NCI-H128 (cell line): ENCODE results near the gene ATM.
"Not testable (repeated sequence)": the region's sequence is repeated elsewhere in the genome, so short reads cannot be mapped to it uniquely, and the experiment has no call there.

Experiments used
- DNase-seq: peaks from one replicate; lab custom pipeline; 2025; ENCODE audit not compliant: unreplicated experiment; lab: John Stamatoyannopoulos, UW

ATM gene

DNA sequence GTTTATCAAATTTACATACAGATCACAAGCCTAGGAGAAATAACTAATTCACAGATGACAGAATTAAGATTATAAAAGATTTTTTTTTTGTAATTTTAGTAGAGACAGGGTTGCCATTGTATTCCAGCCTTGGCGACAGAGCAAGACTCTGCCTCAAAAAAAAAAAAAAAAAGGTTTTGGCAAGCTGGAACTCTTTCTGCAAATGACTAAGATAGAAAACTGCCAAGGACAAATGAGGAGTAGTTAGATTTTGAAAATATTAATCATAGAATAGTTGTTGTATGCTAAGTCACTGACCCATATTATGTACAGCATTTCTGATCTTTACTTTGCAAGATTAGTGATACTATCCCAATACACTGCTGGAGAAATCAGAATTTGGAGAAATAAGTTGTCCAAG lies 145.3 kb downstream of the ATM start:
- no peak for DNase-seq

DNA sequence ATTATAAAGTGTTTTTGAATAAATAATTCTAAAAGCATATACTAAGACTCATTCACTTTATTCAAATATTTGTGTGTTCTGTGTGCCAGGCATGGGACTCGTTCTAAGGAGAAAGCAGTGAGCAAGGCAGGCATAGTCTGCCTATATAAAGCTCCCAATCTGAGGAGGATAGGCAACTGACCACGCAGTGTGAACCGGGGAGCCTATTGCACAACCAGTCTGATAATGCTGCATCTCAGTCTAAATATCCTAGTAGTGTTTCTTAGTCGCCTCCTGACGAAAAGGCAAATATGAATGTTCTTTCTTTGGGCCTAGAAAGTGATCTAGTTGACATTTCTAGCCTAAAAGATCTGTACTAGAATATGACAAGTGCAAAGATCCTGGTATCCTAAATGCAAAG lies 146.2 kb downstream of the ATM start:
- DNase-seq = no peak

DNA sequence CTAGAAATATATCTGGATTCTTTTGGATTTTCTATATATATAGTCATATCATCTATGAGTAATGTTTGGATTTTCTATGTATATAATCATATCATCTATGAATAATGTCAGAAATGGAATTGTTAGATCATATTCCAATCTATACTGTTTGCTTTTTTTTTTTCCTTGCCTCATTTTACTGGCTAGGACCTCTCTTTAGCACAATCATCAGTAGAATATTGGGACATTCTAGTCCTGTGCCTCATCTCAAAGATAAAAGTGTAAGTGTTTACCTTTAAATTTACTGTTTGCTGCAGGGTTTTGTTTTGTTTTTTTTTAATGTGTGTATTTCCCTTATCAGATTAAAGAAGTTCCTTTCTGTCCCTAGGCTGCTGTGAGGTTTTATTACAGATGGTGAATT lies 147.4 kb downstream of the ATM start:
- DNase-seq = no peak

DNA sequence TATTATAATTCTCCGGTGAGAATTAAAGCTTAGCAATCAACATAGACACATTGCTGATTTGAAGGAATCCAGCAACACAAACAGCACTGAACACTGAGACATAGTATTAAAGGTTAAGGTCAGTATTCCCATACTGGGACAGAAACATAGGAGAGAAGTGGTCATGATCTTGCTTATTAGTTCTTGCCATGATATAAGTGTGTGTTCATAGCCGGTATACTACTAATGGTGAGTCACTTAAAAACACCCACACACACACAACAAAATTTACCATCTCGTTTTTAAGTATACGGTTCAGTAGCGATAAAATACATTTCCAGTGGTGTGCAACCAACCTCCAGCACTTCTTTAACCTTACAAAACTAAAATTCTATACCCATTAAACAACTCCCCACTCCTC lies 148.1 kb downstream of the ATM start:
- no peak for DNase-seq

DNA sequence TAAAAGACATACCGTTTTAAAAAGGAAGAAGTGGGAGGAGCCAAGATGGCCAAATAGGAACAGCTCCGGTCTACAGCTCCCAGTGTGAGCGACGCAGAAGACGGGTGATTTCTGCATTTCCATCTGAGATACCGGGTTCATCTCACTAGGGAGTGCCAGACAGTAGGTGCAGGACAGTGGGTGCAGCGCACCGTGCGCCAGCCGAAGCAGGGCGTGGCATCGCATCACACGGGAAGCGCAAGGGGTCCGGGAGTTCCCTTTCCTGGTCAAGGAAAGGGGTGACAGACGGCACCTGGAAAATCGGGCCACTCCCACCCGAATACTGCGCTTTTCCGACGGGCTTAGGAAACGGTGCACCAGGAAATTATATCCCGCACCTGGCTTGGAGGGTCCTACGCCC lies 150.6 kb downstream of the ATM start:
- not testable (repeated sequence) for DNase-seq

DNA sequence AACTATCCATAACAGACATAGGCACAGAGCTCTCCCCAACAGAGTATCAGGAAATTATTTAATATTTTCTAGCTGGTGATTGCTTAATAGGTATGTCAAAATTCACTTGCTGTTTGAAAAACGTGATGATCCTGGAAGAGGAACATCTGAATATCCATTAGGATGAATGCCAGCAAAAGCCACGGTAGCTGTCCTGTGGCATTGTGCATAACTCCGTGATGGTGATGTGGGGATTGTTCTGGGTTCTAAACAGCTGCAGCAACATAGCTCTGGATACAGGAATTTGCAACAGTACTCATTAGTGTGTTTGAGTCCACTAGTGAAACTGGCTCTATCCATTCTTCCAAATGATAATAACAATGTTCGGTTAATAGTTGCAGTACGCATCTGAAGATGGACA lies 165.7 kb downstream of the ATM start:
- no peak for DNase-seq

DNA sequence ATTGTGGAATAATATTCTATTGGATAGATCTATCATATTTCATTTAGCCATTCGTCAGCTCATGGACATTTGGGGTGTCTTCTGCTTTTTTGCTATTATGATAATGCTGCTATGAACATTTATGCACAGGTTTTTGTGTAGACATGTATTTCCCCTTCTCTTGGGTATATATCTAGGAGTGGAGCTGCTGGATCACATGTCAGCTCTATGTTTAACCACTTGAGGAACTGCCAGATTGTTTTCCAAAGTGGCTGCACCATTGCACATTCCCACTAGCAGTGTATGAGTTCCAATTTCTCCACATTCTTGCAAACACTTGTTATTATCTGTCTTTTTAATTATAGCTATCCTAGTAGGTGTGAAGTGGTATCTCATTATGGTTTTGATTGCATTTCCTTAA lies 169.5 kb downstream of the ATM start:
- DNase-seq = no peak

DNA sequence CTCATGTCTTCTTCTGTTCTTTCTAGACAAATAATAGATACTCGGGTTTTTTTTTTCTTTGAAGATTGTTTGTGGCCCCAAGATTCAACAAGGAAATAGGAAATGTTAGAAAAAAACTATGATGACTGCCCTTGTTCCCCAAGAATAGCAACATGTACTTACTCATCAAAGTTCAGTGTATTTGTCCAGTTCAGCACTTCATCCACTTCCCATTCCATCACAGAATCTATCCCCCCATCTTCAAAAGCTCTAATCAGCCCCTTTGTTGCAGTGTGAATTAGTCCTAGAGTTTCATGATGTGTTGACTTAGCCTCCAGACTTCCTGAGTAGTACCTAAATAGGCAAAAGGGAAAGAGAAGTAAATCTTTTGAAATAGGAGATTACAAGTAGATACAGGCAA lies 170.2 kb downstream of the ATM start:
- DNase-seq = no peak

DNA sequence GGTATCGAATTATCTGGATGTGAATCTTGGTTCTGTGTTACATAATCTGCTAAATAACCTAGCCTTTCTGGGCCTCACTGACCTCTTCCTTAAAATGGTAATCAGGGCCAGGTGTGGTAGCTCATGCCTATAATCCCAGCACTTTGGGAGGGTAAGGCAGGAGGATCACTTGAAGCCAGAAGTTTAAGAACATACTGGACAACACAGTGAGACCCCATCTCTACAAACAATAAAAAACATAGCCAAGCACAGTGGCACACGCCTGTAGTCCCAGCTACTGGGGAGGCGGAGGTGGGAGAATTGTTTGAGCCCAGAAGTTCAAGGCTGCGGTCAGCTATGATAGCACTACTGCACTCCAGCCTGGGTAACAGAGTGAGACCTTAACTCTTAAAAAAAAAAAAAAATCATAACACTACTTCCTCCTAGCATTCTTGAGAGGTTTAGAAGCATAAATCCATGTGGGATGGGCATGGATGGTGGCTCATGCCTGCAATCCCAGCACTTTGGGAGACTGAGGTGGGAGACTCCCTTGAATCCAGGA lies 171.9 kb downstream of the ATM start:
- no peak for DNase-seq

DNA sequence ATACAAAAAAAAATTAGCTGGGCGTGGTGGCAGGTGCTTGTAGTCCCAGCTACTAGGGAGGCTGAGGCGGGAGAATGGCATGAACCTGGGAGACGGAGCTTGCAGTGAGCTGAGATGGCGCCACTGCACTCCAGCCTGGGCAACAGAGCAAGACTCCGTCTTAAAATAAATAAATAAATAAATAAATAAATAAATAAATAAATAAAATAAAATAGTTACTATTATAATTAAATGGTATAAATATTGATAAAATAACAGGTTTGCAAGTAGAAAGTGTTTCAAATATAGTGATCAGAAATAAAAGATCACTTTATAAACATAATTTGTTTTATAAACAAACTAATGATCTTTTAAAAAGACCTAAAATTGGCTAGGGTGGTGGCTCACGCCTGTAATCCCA lies 173.8 kb downstream of the ATM start:
- not testable (repeated sequence) for DNase-seq

DNA sequence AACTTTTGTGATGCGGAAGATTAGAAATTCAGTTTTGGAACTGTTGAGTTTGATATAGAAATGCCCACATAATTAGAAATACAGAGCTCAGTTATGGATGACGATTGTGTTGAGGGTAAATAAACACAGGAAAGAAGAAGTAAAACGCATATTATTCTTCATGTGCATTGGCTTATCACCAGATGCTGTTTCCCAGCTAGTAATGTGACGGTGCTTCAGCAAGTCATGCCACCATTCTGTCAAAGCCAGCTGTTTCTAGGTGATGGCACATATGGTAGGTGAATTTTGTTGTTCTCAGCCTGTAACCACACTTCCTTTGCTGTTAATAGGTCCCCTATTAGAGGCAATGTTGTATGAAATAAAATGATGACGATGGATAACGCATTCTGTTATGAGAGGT lies 175.6 kb downstream of the ATM start:
- no peak for DNase-seq

DNA sequence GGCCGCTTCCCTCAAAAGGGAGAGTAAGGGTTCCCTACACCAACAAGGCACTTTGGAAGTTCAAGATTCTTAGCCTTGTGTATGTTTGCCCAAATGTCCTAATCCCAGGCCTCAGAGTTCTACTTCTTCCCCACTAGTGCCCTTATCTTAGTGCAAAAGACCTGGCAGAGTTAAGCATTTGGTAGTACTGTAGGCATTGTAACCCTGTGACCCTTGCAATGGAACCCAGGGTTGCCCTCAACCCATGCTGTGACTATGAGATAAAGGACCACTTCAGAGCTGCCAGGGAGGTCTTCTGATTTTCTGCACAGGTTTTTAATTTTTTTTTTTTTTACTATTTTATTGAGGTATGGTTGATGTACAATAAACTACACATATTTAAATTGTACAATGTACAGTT lies 179.4 kb downstream of the ATM start:
- DNase-seq = no peak

DNA sequence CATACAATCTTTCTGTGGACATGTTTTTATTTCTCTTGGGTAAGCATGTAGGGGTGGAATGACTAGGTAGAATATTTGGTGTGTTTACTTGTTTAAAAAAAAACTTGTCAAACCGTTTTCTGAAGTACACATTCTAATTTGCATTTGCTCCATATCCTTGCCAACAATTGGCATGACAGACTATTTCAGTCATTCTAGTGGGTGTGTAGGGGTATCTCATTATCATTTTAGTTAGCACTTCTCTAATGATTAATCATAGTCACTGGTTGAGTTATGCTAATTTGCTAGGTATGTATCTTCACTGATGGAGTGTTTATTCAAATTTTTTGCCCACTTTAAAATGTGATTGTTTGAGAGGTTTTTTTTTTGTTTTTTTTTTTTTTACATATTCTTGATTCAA lies 180.2 kb downstream of the ATM start:
- no peak for DNase-seq

DNA sequence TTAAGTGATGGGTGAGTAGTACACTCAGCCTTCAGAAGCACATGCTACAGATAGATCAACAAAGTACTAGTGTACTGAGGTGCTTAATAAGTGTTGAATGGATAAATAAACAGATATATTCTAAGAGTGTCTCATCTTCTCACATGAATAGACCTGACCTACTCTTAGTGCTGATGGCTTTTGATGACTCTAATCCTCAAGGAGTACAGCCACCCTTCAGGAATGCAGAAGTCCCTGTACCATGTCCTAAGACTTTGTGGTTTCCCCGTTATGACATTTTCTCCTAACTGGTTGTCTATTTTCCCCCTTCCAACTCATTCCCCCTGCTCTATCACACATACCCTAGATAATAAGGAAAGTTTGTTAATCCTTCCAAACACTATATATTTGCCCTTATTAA lies 182.8 kb downstream of the ATM start:
- DNase-seq = no peak

DNA sequence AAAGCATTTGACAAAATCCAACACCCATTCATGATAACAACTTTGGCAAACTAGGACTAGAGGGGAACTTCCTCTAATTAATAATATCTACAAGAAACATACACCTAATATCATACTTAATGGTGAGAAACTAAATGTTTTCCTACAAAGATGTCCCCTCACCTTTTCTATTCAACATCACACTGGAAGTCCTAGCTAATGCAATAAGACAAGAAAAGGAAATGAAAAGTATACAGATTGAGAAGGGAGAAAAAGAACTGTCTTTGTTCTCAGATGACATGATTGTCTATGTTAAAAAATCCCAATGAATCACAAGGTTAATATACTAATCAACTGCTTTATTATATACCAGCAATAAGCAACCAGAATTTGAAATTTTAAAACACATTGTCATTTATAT lies 192.1 kb downstream of the ATM start:
- DNase-seq = no peak

DNA sequence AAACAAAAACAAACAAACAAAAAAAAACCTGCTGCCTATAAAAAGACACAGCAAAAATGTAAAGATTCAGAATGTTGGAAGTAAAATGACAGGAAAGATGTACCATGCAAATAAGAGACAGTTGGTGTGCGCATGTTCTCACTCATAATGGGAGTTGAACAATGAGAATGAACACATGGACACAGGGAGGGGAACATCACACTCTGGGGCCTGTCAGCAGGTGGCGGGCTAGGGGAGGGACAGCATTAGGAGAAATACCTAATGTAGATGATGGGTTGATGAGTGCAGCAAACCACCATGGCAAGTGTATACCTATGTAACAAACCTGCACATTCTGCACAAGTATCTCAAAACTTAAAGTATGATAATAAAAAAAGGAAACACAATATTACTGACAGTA lies 194.7 kb downstream of the ATM start:
- not testable (repeated sequence) for DNase-seq
